IMR-90 (cell line): ENCODE results near the gene FOXO6. TPM values are rescaled to one million over a fixed set of nuclear protein-coding genes. Genes with fewer than 3 reads are reported as not detected.

Experiments
- ATAC-seq: fragments of 200-7000 bp; cut with Tn5 transposase; 2 replicates; pipeline ENCODE4 v1.9.1; 2020; ENCODE audit warnings: low read depth, mild to moderate bottlenecking, moderate library complexity
- BruUV-seq: library from RNA; stranded (reverse); fragments of 400-500 nt; replicated peaks from 2 replicates; lab custom pipeline; 2021; lab: Mats Ljungman, UMichigan
- CTCF ChIA-PET: fragments of 300-600 bp; formaldehyde crosslinking; extraction: SDS; loops from one replicate; lab custom pipeline; 2021; ENCODE audit warnings: antibody characterized with exemption; lab: Yijun Ruan, JAX
- POLR2A ChIA-PET: fragments of 300-600 bp; sonication (Branson Sonifier 250); formaldehyde crosslinking; loops from one replicate; lab custom pipeline; 2022; ENCODE audit warnings: antibody characterized with exemption; ENCODE audit not compliant: unreplicated experiment; lab: Charles Lee
- DNase-seq: peaks from one replicate; pipeline ENCODE4 v3.0.0; 2013
- H2AFZ ChIP-seq: replicated peaks from 2 replicates; pipeline ENCODE3; 2013; ENCODE audit warnings: low read length, mild to moderate bottlenecking; ENCODE audit not compliant: poor library complexity
- H2AK5ac ChIP-seq: 2 replicates; pipeline ENCODE4 v1.6.1; 2013; ENCODE audit warnings: low read depth, low read length, inconsistent platforms
- H2AK9ac ChIP-seq: replicated peaks from 2 replicates; pipeline ENCODE3; 2013; ENCODE audit warnings: mild to moderate bottlenecking, low read depth, low read length, moderate library complexity; ENCODE audit not compliant: poor library complexity
- H2BK120ac ChIP-seq: 2 replicates; pipeline ENCODE4 v1.6.1; 2013; ENCODE audit warnings: low read depth, low read length, inconsistent platforms
- H2BK15ac ChIP-seq: 3 replicates; pipeline ENCODE4 v1.6.1; 2013; ENCODE audit warnings: low read depth, low read length, inconsistent platforms
- H2BK20ac ChIP-seq: 2 replicates; pipeline ENCODE4 v1.6.1; 2013; ENCODE audit warnings: low read depth, mild to moderate bottlenecking, inconsistent platforms, low read length, moderate library complexity
- H2BK5ac ChIP-seq: 2 replicates; pipeline ENCODE4 v1.6.1; 2013; ENCODE audit warnings: mild to moderate bottlenecking, low read depth, low read length, inconsistent platforms; ENCODE audit not compliant: poor library complexity, severe bottlenecking
- H3K14ac ChIP-seq: replicated peaks from 2 replicates; pipeline ENCODE4 v1.6.1; 2013; ENCODE audit warnings: low read depth, low read length, inconsistent platforms
- H3K18ac ChIP-seq: 2 replicates; pipeline ENCODE4 v1.6.1; 2013; ENCODE audit warnings: low read depth, low read length, control low read depth
- H3K23ac ChIP-seq: 2 replicates; pipeline ENCODE4 v1.6.1; 2013; ENCODE audit warnings: low read depth, low read length, inconsistent platforms
- H3K27ac ChIP-seq: 2 replicates; pipeline ENCODE4 v1.5.1; 2013; ENCODE audit warnings: mild to moderate bottlenecking, control low read depth, low read length; ENCODE audit not compliant: insufficient read depth
- H3K27me3 ChIP-seq: 2 replicates; pipeline ENCODE4 v1.6.1; 2013; ENCODE audit warnings: low read length; ENCODE audit not compliant: control insufficient read depth, insufficient read depth
- H3K36me3 ChIP-seq: 2 replicates; pipeline ENCODE4 v1.6.1; 2013; ENCODE audit warnings: low read length, mixed read lengths; ENCODE audit not compliant: control insufficient read depth, insufficient read depth
- H3K4ac ChIP-seq: 2 replicates; pipeline ENCODE4 v1.6.1; 2013; ENCODE audit warnings: low read depth, low read length, inconsistent platforms
- H3K4me1 ChIP-seq: 2 replicates; pipeline ENCODE4 v1.6.1; 2013; ENCODE audit warnings: low read length, mixed read lengths; ENCODE audit not compliant: control insufficient read depth, insufficient read depth
- H3K4me2 ChIP-seq: 2 replicates; pipeline ENCODE4 v1.6.1; 2013; ENCODE audit warnings: low read depth, mild to moderate bottlenecking, control low read depth, low read length, moderate library complexity
- H3K4me3 ChIP-seq: 2 replicates; pipeline ENCODE4 v1.5.1; 2013; ENCODE audit warnings: low read depth, mild to moderate bottlenecking, control low read depth, low read length, moderate library complexity; ENCODE audit not compliant: insufficient read depth
- H3K56ac ChIP-seq: 2 replicates; pipeline ENCODE4 v1.6.1; 2013; ENCODE audit warnings: low read length, inconsistent platforms; ENCODE audit not compliant: insufficient read depth; ENCODE audit errors: extremely low read depth
- H3K79me1 ChIP-seq, 2 experiments: 2 replicates each; pipeline ENCODE4 v1.6.1; 2013; ENCODE audit warnings: low read length in 2 of 2, inconsistent platforms in 1 of 2, low read depth in 1 of 2
- H3K9ac ChIP-seq: 2 replicates; pipeline ENCODE4 v1.6.1; 2013; ENCODE audit warnings: low read depth, low read length, control low read depth
- H3K9me1 ChIP-seq: 2 replicates; pipeline ENCODE4 v1.6.1; 2013; ENCODE audit warnings: low read length, inconsistent platforms; ENCODE audit not compliant: insufficient read depth
- H3K9me3 ChIP-seq: 2 replicates; pipeline ENCODE4 v1.6.1; 2013; ENCODE audit warnings: low read length; ENCODE audit not compliant: control insufficient read depth, insufficient read depth
- H4K20me1 ChIP-seq: 2 replicates; pipeline ENCODE4 v1.6.1; 2013; ENCODE audit warnings: low read length, inconsistent platforms; ENCODE audit not compliant: insufficient read depth
- H4K5ac ChIP-seq: 2 replicates; pipeline ENCODE4 v1.6.1; 2013; ENCODE audit warnings: mild to moderate bottlenecking, low read depth, low read length, control low read depth
- H4K8ac ChIP-seq, 2 experiments: 2 replicates each; pipeline ENCODE4 v1.6.1; 2013; ENCODE audit warnings: low read depth in 2 of 2, low read length in 2 of 2, control low read depth in 1 of 2, inconsistent platforms in 1 of 2
- H4K91ac ChIP-seq: 2 replicates; pipeline ENCODE4 v1.6.1; 2013; ENCODE audit warnings: low read depth, low read length, inconsistent platforms; ENCODE audit not compliant: insufficient read depth
- CEBPB ChIP-seq: IDR thresholded peaks from 2 replicates; pipeline ENCODE4 v1.6.1; 2012; ENCODE audit warnings: low read depth, low read length, improper control_type of control experiment
- CTCF ChIP-seq: conservative IDR thresholded peaks from 2 replicates; pipeline ENCODE4 v1.5.1; 2012; ENCODE audit warnings: mild to moderate bottlenecking, low read depth, low read length, improper control_type of control experiment
- FOS ChIP-seq: fragments of 150-350 bp; IDR thresholded peaks from 2 replicates; pipeline ENCODE4 v1.6.1; 2016; ENCODE audit warnings: low read depth, low read length
- MAFK ChIP-seq: IDR thresholded peaks from 2 replicates; pipeline ENCODE4 v1.6.1; 2012; ENCODE audit warnings: low read depth, low read length, improper control_type of control experiment
- MXI1 ChIP-seq: IDR thresholded peaks from 2 replicates; pipeline ENCODE4 v1.6.1; 2012; ENCODE audit warnings: low read depth, mild to moderate bottlenecking, low read length, moderate library complexity, borderline replicate concordance
- NFE2L2 ChIP-seq: fragments of 150-350 bp; IDR thresholded peaks from 2 replicates; pipeline ENCODE4 v1.6.1; 2016; ENCODE audit warnings: low read depth, mild to moderate bottlenecking, low read length
- POLR2A ChIP-seq: IDR thresholded peaks from 2 replicates; pipeline ENCODE4 v1.6.1; 2012; ENCODE audit warnings: mild to moderate bottlenecking, low read depth, low read length
- RAD21 ChIP-seq: IDR thresholded peaks from 2 replicates; pipeline ENCODE4 v1.6.1; 2012; ENCODE audit warnings: low read length, improper control_type of control experiment
- RCOR1 ChIP-seq: IDR thresholded peaks from 2 replicates; pipeline ENCODE4 v1.6.1; 2012; ENCODE audit warnings: mild to moderate bottlenecking, low read length, improper control_type of control experiment; ENCODE audit not compliant: insufficient replicate concordance
- RFX5 ChIP-seq: IDR thresholded peaks from 2 replicates; pipeline ENCODE4 v1.8.0; 2012; ENCODE audit warnings: low read depth, mild to moderate bottlenecking, low read length, moderate library complexity
- WGBS, 2 experiments: methylation state at CpG; one replicate each; pipeline versions ENCODE4 v1.1.5 to v1.1.7; 2013; ENCODE audit warnings: missing lambda C conversion rate in 2 of 2; ENCODE audit not compliant: insufficient read length in 1 of 2; ENCODE audit errors: extremely low coverage in 2 of 2; 5-methylcytosine and 5-hydroxymethylcytosine counted together
- dilution Hi-C: fragments of 300-500 bp; cut with HindIII; formaldehyde crosslinking; loops from one replicate; pipeline ENCODE4 v1.14.3; 2018; ENCODE audit warnings: low sequenced_read_pairs; ENCODE audit not compliant: unreplicated experiment
- in situ Hi-C: fragments of 300-500 bp; cut with MboI; formaldehyde crosslinking; loops from 3 replicates; pipeline ENCODE4 v1.14.3; 2019; ENCODE audit warnings: low sequenced_read_pairs, inconsistent platforms, mixed read lengths
- intact Hi-C: fragments of 100-400 bp; cut with micrococcal nuclease; formaldehyde crosslinking; loops from 2 replicates; pipeline ENCODE4 v1.10.0; 2022
- polyA plus RNA-seq, 3 experiments: library from polyadenylated mRNA; depleted of rRNA; stranded (reverse); fragments of >200 nt; gene quantifications; 2 replicates each; pipeline ENCODE4 v1.2.3, GENCODE V29; 2012; ENCODE audit warnings: low replicate concordance in 1 of 3
- total RNA-seq: library from RNA; depleted of rRNA; stranded (reverse); fragments of >200 nt; gene quantifications from 2 replicates; pipeline ENCODE4 v1.2.3, GENCODE V29; 2012
- TF ChIP-seq, protein P1 (sequence below): fragments of 150-350 bp; IDR thresholded peaks from 2 replicates; pipeline ENCODE4 v1.6.1; 2016; ENCODE audit warnings: low read depth, mild to moderate bottlenecking, low read length, moderate library complexity, borderline replicate concordance

FOXO6 gene
- total and polyA plus RNA-seq, 2 of the 4 experiments (the other 2 are of a cell fraction) = not detected

DNA sequence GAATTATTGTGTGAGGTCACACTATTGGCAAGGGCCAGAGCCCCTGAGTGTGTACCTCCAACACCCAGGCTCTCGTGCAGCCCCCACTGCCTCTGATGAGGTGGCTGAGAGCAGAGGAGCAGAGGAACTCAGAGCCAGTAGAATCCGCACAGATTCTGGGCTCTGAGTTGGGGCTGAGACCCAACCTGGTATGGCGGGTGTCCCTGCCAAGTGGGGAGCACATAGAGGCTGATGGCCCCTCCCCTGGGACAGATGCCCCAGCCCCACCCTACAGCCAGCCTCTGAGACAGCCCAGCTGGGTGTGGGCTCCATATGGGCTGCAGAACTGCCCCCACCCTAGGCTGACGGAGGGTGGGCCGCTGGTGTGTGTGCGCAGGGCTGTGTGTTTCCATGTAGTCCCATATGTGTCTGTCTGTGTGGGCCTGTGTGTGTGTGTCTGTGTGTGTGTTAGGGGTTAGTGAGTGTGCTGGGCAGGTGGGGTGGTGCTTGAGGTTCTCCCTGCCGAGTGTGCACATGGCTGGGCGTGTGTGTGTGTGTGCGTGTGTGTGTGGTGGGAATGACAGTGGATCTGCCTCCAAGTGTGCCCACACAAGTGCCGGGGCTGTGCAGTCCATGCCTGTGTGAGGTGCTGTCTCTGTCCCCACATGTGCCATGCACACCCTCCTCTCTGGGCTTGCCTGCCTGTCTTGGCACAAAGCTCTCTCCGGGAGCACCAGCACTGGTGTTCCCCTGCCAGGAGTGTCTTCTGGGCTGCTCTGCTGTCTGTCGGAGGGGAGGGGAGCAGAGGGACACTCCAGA is 24.4 kb downstream of the FOXO6 start:
- no peak overlapping the region for H2BK15ac ChIP-seq
- no peaks in the 10 kb centered on the region for H3K9me1 ChIP-seq
- no peak overlapping the region for H4K8ac ChIP-seq
- H2BK120ac ChIP-seq = no peak overlapping the region
- dilution Hi-C loops (no loop called here), in situ Hi-C loops (no loop called here), intact Hi-C loops (no loop called here)
- ChIA-PET POLR2A (no interaction called here), CTCF (no interaction called here)
- H4K91ac ChIP-seq = no peak overlapping the region
- no TSS peak for BruUV-seq
- no peak overlapping the region for H3K14ac ChIP-seq
- no peak overlapping the region for H3K56ac ChIP-seq
- WGBS, 2 experiments = 20% methylated on average over 1 of the region's 12 CpGs; no CpG with 5 or more reads in 1 of the 2 experiments
- H2AK9ac ChIP-seq = no peak overlapping the region
- TF ChIP-seq RCOR1 (no peak), MXI1 (no peak), RFX5 (no peak), NFE2L2 (no peak), CTCF (no peak), RAD21 (no peak), CEBPB (no peak), MAFK (no peak), POLR2A (no peak), FOS (no peak)
- TF ChIP-seq, protein P1, sequence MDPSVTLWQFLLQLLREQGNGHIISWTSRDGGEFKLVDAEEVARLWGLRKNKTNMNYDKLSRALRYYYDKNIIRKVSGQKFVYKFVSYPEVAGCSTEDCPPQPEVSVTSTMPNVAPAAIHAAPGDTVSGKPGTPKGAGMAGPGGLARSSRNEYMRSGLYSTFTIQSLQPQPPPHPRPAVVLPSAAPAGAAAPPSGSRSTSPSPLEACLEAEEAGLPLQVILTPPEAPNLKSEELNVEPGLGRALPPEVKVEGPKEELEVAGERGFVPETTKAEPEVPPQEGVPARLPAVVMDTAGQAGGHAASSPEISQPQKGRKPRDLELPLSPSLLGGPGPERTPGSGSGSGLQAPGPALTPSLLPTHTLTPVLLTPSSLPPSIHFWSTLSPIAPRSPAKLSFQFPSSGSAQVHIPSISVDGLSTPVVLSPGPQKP = no peak
- H2BK5ac ChIP-seq = no peak overlapping the region
- peaks cover 86% of the 10 kb centered on the region for H3K27me3 ChIP-seq
- DNase-seq = no peak
- H3K23ac ChIP-seq = no peak overlapping the region
- H3K9ac ChIP-seq = no peak overlapping the region
- H3K18ac ChIP-seq = no peak overlapping the region
- H3K4me1 ChIP-seq = peaks cover 2% of the 10 kb centered on the region; the same call in 1 of the 2 replicates
- no peak overlapping the region for H3K4ac ChIP-seq
- no peaks in the 10 kb centered on the region for H3K36me3 ChIP-seq
- H3K79me1 ChIP-seq = no peaks in the 10 kb centered on the region
- H3K4me3 ChIP-seq = no peak overlapping the region
- H2BK20ac ChIP-seq = no peak overlapping the region
- H3K4me2 ChIP-seq = no peak overlapping the region
- H4K5ac ChIP-seq = no peak overlapping the region
- no peak overlapping the region for H2AFZ ChIP-seq
- no peak overlapping the region for H3K27ac ChIP-seq
- peaks cover 2% of the 10 kb centered on the region; the same call in 1 of the 2 replicates for H3K9me3 ChIP-seq
- no peak overlapping the region for H2AK5ac ChIP-seq
- no peak for ATAC-seq
- no peaks in the 10 kb centered on the region; the same call in 1 of the 2 replicates for H4K20me1 ChIP-seq
